Right lobe of liver (tissue), 5 donors: ENCODE data around the gene KRTAP5-4. TPM values are rescaled to one million over a fixed set of nuclear protein-coding genes. Genes with fewer than 3 reads are reported as not detected.

Experiments used
- total RNA-seq, 6 experiments: library from RNA; depleted of rRNA in 2 of 6; stranded (reverse); fragments of >200 nt in 2 of 6; fragmentation: NEBNext Ultra II Directional in 3 of 6; extraction: Animal tissue kit (Norgen Biotek cat#: 25700) in 3 of 6; gene quantifications; one replicate each; pipeline versions ENCODE4 v1.1.0 to v1.2.4, GENCODE V29; 2016 to 2023
- donor health status: DM: no; HTN: no; CAD: no.
- donor health status: DM: no; HTN: no; CAD: no.
- donor health status: DM: no; HTN: yes; CAD: no.
- donor health status: DM: no; HTN: yes; CAD: no.

Gene KRTAP5-4
- total RNA-seq, 6 experiments from 2014 or later, result not detected

Other genes starting within 250 kb of the KRTAP5-4 start
- gene BRSK2, start 232.2 kb downstream of the KRTAP5-4 start, total RNA-seq, result under 1 TPM in 2 of 6 experiments, not detected in 4; 0.12 to 0.49 TPM
- gene MOB2, start 135.4 kb downstream of the KRTAP5-4 start, total RNA-seq, result 10 to 100 TPM in 5 of 6 experiments, 1 to 10 TPM in 1; 8.5 to 17.0 (median 14.1) TPM
- 10 to 100 TPM in 2 of 6 experiments, 1 to 10 TPM in 2, under 1 TPM in 2; 0.22 to 13.7 (median 4.4) TPM for gene DUSP8, start 49.9 kb downstream of the KRTAP5-4 start, total RNA-seq
- gene KRTAP5-1, start 36.9 kb downstream of the KRTAP5-4 start, total RNA-seq, result not detected
- not detected for gene KRTAP5-2, start 23.8 kb downstream of the KRTAP5-4 start, total RNA-seq
- not detected for gene KRTAP5-3, start 13.7 kb downstream of the KRTAP5-4 start, total RNA-seq
- gene KRTAP5-5, start 7.6 kb upstream of the KRTAP5-4 start, total RNA-seq, result not detected
- gene KRTAP5-6, start 75.1 kb upstream of the KRTAP5-4 start, total RNA-seq, result 1 to 10 TPM in 3 of 6 experiments, under 1 TPM in 2, not detected in 1; 0.79 to 1.5 (median 1.2) TPM
- gene IFITM10, start 128.5 kb upstream of the KRTAP5-4 start, total RNA-seq, result 10 to 100 TPM in 1 of 6 experiments, 1 to 10 TPM in 5; 1.3 to 11.4 (median 6.7) TPM
- 1,000 to 10,000 TPM in 3 of 6 experiments, 100 to 1,000 TPM in 3; 515 to 1,549 (median 1,009) TPM for gene CTSD, start 141.8 kb upstream of the KRTAP5-4 start, total RNA-seq
- gene SYT8, start 212.9 kb upstream of the KRTAP5-4 start, total RNA-seq, result under 1 TPM in 1 of 6 experiments, not detected in 5; 0.68 TPM
- 1 to 10 TPM in 2 of 6 experiments, under 1 TPM in 1, not detected in 3; 0.31 to 1.9 (median 1.1) TPM for gene TNNI2, start 216.8 kb upstream of the KRTAP5-4 start, total RNA-seq
- gene LSP1, start 230.9 kb upstream of the KRTAP5-4 start, total RNA-seq, result 10 to 100 TPM in 3 of 6 experiments, 1 to 10 TPM in 3; 2.3 to 20.6 (median 8.8) TPM